ENCODE measurements around the gene DPP4.

DNA sequence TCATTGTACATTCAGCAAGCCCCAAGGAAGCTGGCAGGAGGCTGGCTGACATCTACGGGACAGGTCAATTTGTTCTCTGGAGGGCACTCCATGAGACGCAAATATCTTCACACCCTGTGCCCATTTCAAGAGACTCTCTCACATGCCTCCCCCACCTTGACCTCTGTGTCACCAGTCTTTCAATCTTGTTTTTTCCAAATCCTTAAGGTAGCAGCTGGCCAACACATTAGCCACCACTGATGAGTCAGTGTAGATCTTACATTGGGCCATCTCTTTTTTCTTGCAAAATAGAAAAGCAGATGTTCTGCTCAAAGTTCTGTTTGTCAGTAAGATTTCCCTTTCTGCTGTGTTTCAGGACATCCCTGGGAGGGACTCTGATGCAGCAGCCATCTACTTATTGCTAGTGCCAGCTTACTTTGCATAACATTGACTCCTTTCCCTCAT is 1.7 kb upstream of the DPP4 start:
- TF ChIP-seq, protein P1, sequence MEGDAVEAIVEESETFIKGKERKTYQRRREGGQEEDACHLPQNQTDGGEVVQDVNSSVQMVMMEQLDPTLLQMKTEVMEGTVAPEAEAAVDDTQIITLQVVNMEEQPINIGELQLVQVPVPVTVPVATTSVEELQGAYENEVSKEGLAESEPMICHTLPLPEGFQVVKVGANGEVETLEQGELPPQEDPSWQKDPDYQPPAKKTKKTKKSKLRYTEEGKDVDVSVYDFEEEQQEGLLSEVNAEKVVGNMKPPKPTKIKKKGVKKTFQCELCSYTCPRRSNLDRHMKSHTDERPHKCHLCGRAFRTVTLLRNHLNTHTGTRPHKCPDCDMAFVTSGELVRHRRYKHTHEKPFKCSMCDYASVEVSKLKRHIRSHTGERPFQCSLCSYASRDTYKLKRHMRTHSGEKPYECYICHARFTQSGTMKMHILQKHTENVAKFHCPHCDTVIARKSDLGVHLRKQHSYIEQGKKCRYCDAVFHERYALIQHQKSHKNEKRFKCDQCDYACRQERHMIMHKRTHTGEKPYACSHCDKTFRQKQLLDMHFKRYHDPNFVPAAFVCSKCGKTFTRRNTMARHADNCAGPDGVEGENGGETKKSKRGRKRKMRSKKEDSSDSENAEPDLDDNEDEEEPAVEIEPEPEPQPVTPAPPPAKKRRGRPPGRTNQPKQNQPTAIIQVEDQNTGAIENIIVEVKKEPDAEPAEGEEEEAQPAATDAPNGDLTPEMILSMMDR (optimal IDR thresholded peaks at IDR 0.05 in 1 of 3, IDR thresholded peaks at IDR 0.05 in 1 of 3, conservative IDR thresholded peaks at IDR 0.05 in 1 of 3; ENCODE audit: extremely low read depth in 1 of 3, insufficient read depth in 2 of 3, low read length in 3 of 3), result no peak
- TF ChIP-seq EZH2 (IDR thresholded peaks at IDR 0.05; ENCODE audit: low read length), result no peak

All from keratinocyte (primary cell).